GM23338 (cell line): ENCODE data around the gene PRSS37. TPM values are rescaled to one million over a fixed set of nuclear protein-coding genes. Genes with fewer than 3 reads are reported as not detected.

Source experiments
- ATAC-seq: fragments of 200-7000 bp; cut with Tn5 transposase; 3 replicates; pipeline ENCODE4 v1.9.1; 2020
- DNase-seq: peaks from one replicate; pipeline ENCODE4 v3.0.0-alpha.2; 2015; ENCODE audit warnings: low spot score
- H2AFZ ChIP-seq: fragments of 200-600 bp; sonication (generic); 2 replicates; pipeline ENCODE4 v1.8.0; 2016; ENCODE audit warnings: antibody characterized with exemption, mild to moderate bottlenecking, moderate library complexity
- H3F3A ChIP-seq: fragments of 200-600 bp; sonication (generic); replicated peaks from 2 replicates; pipeline ENCODE4 v1.8.0; 2017; ENCODE audit warnings: antibody characterized with exemption, mixed run types, low read depth
- H3K27ac ChIP-seq: fragments of 200-600 bp; sonication (generic); 2 replicates; pipeline ENCODE4 v1.6.1; 2016; ENCODE audit warnings: low read depth
- H3K27me3 ChIP-seq: fragments of 200-600 bp; sonication (generic); 2 replicates; pipeline ENCODE4 v1.8.0; 2016; ENCODE audit warnings: mild to moderate bottlenecking, mixed run types, moderate library complexity; ENCODE audit not compliant: insufficient read depth
- H3K36me3 ChIP-seq: fragments of 200-600 bp; sonication (generic); 2 replicates; pipeline ENCODE4 v1.8.0; 2016; ENCODE audit warnings: mild to moderate bottlenecking; ENCODE audit not compliant: insufficient read depth
- H3K4me1 ChIP-seq: fragments of 200-600 bp; sonication (generic); 2 replicates; pipeline ENCODE4 v1.8.0; 2016; ENCODE audit warnings: mild to moderate bottlenecking, moderate library complexity; ENCODE audit not compliant: insufficient read depth
- H3K4me2 ChIP-seq: fragments of 200-600 bp; sonication (generic); 2 replicates; pipeline ENCODE4 v1.7.1; 2017; ENCODE audit warnings: mixed run types
- H3K4me3 ChIP-seq: fragments of 200-600 bp; sonication (generic); 2 replicates; pipeline ENCODE4 v1.6.1; 2016; ENCODE audit warnings: mixed run types
- H3K79me2 ChIP-seq: fragments of 200-600 bp; sonication (generic); replicated peaks from 2 replicates; pipeline ENCODE4 v1.8.0; 2017; ENCODE audit warnings: mild to moderate bottlenecking; ENCODE audit not compliant: insufficient read depth
- H3K9me2 ChIP-seq: fragments of 200-600 bp; sonication (generic); 2 replicates; pipeline ENCODE4 v1.8.0; 2017; ENCODE audit not compliant: insufficient read depth
- H4K20me1 ChIP-seq: fragments of 200-600 bp; sonication (generic); replicated peaks from 2 replicates; pipeline ENCODE4 v1.8.0; 2017; ENCODE audit warnings: mild to moderate bottlenecking; ENCODE audit not compliant: insufficient read depth
- H3K27ac Mint-ChIP-seq: 2 replicates; pipeline ENCODE4 v1.8.0; 2020; ENCODE audit warnings: inconsistent platforms, mild to moderate bottlenecking, moderate library complexity, mixed read lengths
- H3K27me3 Mint-ChIP-seq: 3 replicates; pipeline ENCODE4 v1.8.0; 2022; ENCODE audit warnings: low read depth, mild to moderate bottlenecking, moderate library complexity, mixed read lengths, inconsistent platforms; ENCODE audit not compliant: insufficient read depth, poor library complexity
- H3K36me3 Mint-ChIP-seq: 3 replicates; pipeline ENCODE4 v1.8.0; 2021; ENCODE audit warnings: low read depth, mild to moderate bottlenecking, inconsistent platforms, moderate library complexity, mixed read lengths
- H3K4me1 Mint-ChIP-seq: 3 replicates; pipeline ENCODE4 v1.8.0; 2020; ENCODE audit warnings: mild to moderate bottlenecking, inconsistent platforms, mixed read lengths
- H3K4me3 Mint-ChIP-seq: 3 replicates; pipeline ENCODE4 v1.8.0; 2021; ENCODE audit warnings: moderate library complexity, mild to moderate bottlenecking, inconsistent platforms, mixed read lengths
- H3K9me3 Mint-ChIP-seq: 3 replicates; pipeline ENCODE4 v1.8.0; 2020; ENCODE audit warnings: moderate library complexity, mild to moderate bottlenecking, inconsistent platforms, mixed read lengths
- CREB1 ChIP-seq: fragments of 250-450 bp; sonication (Bioruptor Pico); IDR thresholded peaks from 2 replicates; pipeline ENCODE4 v1.5.0; 2020; ENCODE audit warnings: low read depth, mild to moderate bottlenecking, moderate library complexity
- CTCF ChIP-seq, 2 experiments: fragments of 200-600 bp in 1 of 2; sonication (generic) in 1 of 2; conservative IDR thresholded peaks; 2 replicates each; pipeline versions ENCODE4 v1.5.1 to v1.6.1; 2016 to 2017; ENCODE audit warnings: antibody characterized with exemption in 2 of 2, low read depth in 2 of 2, mild to moderate bottlenecking in 2 of 2, moderate library complexity in 1 of 2
- EZH2 ChIP-seq: fragments of 200-600 bp; sonication (generic); IDR thresholded peaks from one replicate; pipeline ENCODE4 v1.8.0; 2017; ENCODE audit warnings: antibody characterized with exemption, mild to moderate bottlenecking, low read depth; ENCODE audit not compliant: unreplicated experiment
- EZH2phosphoT487 ChIP-seq: fragments of 200-600 bp; sonication (generic); IDR thresholded peaks from one replicate; pipeline ENCODE4 v1.8.1; 2018; ENCODE audit warnings: antibody characterized with exemption; ENCODE audit not compliant: unreplicated experiment
- JUNB ChIP-seq: IDR thresholded peaks from one replicate; pipeline ENCODE4 v1.6.1; 2016; ENCODE audit warnings: antibody characterized with exemption; ENCODE audit not compliant: unreplicated experiment
- NANOG ChIP-seq: IDR thresholded peaks from 2 replicates; pipeline ENCODE4 v1.6.1; 2016; ENCODE audit warnings: antibody characterized with exemption, borderline replicate concordance
- POLR2AphosphoS5 ChIP-seq: IDR thresholded peaks from 2 replicates; pipeline ENCODE4 v1.6.1; 2016; ENCODE audit warnings: antibody characterized with exemption, low read depth
- REST ChIP-seq: IDR thresholded peaks from one replicate; pipeline ENCODE4 v1.6.1; 2018; ENCODE audit warnings: antibody characterized with exemption; ENCODE audit not compliant: unreplicated experiment
- STAT1 ChIP-seq: IDR thresholded peaks from one replicate; pipeline ENCODE4 v1.6.1; 2016; ENCODE audit warnings: antibody characterized with exemption; ENCODE audit not compliant: unreplicated experiment
- ZNF114 ChIP-seq: fragments of 250-450 bp; sonication (Bioruptor Pico); IDR thresholded peaks from 2 replicates; pipeline ENCODE4 v1.5.0; 2020; ENCODE audit warnings: mild to moderate bottlenecking, moderate library complexity
- ZNF331 ChIP-seq: fragments of 250-450 bp; sonication (Bioruptor Pico); IDR thresholded peaks from 2 replicates; pipeline ENCODE4 v1.5.0; 2020; ENCODE audit warnings: low read depth, mild to moderate bottlenecking, moderate library complexity
- ZNF462 ChIP-seq: fragments of 250-450 bp; sonication (Bioruptor Pico); IDR thresholded peaks from 2 replicates; pipeline ENCODE4 v1.5.0; 2020; ENCODE audit warnings: mild to moderate bottlenecking, moderate library complexity
- polyA plus RNA-seq: library from polyadenylated mRNA; unstranded; fragments of >200 nt; fragmentation: Nextera tagmentation; extraction: Ambion mirVana; gene quantifications from 2 replicates; pipeline ENCODE4 v1.2.1, GENCODE V29; 2016
- total RNA-seq: library from RNA; depleted of rRNA; stranded (reverse); fragments of >200 nt; shearing (Covaris generic); gene quantifications from 2 replicates; pipeline ENCODE4 v1.2.3, GENCODE V29; 2014
- TF ChIP-seq, protein P1 (sequence below): IDR thresholded peaks from 2 replicates; pipeline ENCODE4 v1.6.1; 2016; ENCODE audit warnings: antibody characterized with exemption

The PRSS37 gene
- total and polyA plus RNA-seq, 2 experiments from 2014 or later, result 0.58 TPM; not detected in 1

- no peak overlapping the region for H3K4me2 ChIP-seq
- H3F3A ChIP-seq, result no peaks in the 10 kb centered on the region
- peaks cover 7% of the 10 kb centered on the region for H3K4me1 Mint-ChIP-seq
- no peaks in the 10 kb centered on the region for H3K27me3 ChIP-seq
- no peak overlapping the region for H3K4me3 ChIP-seq
- H3K9me3 Mint-ChIP-seq, result peaks cover 2% of the 10 kb centered on the region; the same call in 1 of the 3 replicates
- TF ChIP-seq ZNF114 (CRISPR knock-in tag), result no peak
- no peak for TF ChIP-seq ZNF331 (CRISPR knock-in tag)
- TF ChIP-seq CTCF (conservative IDR thresholded peaks at IDR 0.05; ENCODE audit: low read depth in 2 of 2), result no peak
- no peak for TF ChIP-seq STAT1
- no peak for TF ChIP-seq CREB1
- TF ChIP-seq REST, result no peak
- no peak for TF ChIP-seq POLR2AphosphoS5
- no peak for TF ChIP-seq EZH2phosphoT487
- no peak for TF ChIP-seq NANOG
- no peak for TF ChIP-seq JUNB
- no peak for TF ChIP-seq EZH2
- TF ChIP-seq, protein P1, sequence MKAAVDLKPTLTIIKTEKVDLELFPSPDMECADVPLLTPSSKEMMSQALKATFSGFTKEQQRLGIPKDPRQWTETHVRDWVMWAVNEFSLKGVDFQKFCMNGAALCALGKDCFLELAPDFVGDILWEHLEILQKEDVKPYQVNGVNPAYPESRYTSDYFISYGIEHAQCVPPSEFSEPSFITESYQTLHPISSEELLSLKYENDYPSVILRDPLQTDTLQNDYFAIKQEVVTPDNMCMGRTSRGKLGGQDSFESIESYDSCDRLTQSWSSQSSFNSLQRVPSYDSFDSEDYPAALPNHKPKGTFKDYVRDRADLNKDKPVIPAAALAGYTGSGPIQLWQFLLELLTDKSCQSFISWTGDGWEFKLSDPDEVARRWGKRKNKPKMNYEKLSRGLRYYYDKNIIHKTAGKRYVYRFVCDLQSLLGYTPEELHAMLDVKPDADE, result no peak
- no peak for TF ChIP-seq ZNF462
- no peak for DNase-seq
- no peaks in the 10 kb centered on the region for H3K79me2 ChIP-seq
- H3K27ac ChIP-seq, result no peak overlapping the region
- no peaks in the 10 kb centered on the region for H3K36me3 Mint-ChIP-seq
- H2AFZ ChIP-seq, result peak overlapping the region; percentile 88; the same call in 1 of the 2 replicates
- H3K9me2 ChIP-seq, result no peaks in the 10 kb centered on the region
- H3K36me3 ChIP-seq, result no peaks in the 10 kb centered on the region
- no peak overlapping the region for H3K4me3 Mint-ChIP-seq
- no peak overlapping the region for H3K27ac Mint-ChIP-seq
- no peak for ATAC-seq
- H3K27me3 Mint-ChIP-seq, result no peaks in the 10 kb centered on the region
- H3K4me1 ChIP-seq, result 0 out of 2 replicates have a peak, but pooled peaks cover 7% of the 10 kb centered on the region
- no peaks in the 10 kb centered on the region for H4K20me1 ChIP-seq
These were observed 48.0 kb upstream of the PRSS37 start for GRCh38 chr7:141889321-141889720.
